Daoy (cell line): ENCODE measurements around the gene ADAMTSL3. TPM values are rescaled to one million over a fixed set of nuclear protein-coding genes. Genes with fewer than 3 reads are reported as not detected.

Source experiments
- total RNA-seq: library from RNA; depleted of rRNA; stranded (reverse); fragments of >200 nt; shearing (Covaris generic); gene quantifications from 2 replicates; pipeline ENCODE4 v1.2.3, GENCODE V29; 2014; rRNA removed

ADAMTSL3 gene
- total RNA-seq, 1 experiment from 2014 or later: 0.34 TPM

Other genes with a start within 250 kb of the ADAMTSL3 start
- gene SH3GL3, start 206.8 kb upstream of the ADAMTSL3 start, total RNA-seq: 0.21 and 1.4 TPM in 2 replicates